NCI-H2107 (cell line): ENCODE measurements around the gene VWA3A.

ENCODE experiments used
- DNase-seq: peaks from one replicate; lab custom pipeline; 2025; lab: John Stamatoyannopoulos, UW

Gene VWA3A

DNA sequence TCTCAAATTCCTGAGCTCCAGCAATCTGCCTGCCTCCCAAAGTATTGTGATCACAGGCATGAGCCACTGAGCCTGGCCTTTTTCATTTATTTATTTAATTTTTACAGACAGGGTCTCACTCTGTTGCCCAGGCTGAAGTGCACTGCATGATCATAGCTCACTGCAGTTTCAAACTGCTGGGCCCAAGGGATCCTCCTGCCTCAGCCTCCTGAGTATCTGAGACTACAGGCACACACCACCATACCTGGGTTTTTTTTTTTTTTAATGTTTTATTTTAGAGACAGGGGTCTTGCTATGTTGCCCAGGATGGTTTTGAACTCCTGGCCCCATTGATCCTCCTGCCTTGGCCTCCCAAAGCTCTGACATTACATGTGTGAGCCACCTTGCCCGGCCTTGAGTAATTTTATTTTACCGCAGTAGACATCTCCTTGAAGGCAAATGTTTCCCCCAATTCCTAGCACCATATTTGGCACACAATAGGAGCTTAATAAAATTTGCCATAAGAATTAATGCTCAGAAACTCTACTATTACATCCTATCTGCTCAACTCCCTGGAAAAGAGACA lies 111.8 kb downstream of the VWA3A start:
- DNase-seq, result no peak

DNA sequence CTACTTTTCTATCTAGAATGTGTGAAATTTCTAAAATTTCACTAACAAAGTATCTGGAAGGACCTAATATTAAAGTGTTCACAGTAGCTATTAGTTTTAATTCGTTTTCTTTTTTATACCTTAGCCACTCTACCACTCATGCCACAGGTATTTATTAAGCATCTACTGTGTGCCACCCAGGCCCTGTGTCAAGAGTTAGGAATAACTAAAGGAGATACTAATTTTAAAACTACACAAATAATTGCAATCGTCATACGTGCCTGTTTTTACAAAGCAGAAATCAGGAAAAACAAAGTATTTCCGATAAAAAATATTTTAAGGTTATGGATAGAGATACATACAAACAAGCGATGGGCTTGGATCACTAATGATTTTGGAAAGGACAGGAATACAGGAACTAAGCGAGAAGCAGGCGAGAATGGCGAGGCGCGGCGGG lies 113.3 kb downstream of the VWA3A start:
- DNase-seq, result no peak

DNA sequence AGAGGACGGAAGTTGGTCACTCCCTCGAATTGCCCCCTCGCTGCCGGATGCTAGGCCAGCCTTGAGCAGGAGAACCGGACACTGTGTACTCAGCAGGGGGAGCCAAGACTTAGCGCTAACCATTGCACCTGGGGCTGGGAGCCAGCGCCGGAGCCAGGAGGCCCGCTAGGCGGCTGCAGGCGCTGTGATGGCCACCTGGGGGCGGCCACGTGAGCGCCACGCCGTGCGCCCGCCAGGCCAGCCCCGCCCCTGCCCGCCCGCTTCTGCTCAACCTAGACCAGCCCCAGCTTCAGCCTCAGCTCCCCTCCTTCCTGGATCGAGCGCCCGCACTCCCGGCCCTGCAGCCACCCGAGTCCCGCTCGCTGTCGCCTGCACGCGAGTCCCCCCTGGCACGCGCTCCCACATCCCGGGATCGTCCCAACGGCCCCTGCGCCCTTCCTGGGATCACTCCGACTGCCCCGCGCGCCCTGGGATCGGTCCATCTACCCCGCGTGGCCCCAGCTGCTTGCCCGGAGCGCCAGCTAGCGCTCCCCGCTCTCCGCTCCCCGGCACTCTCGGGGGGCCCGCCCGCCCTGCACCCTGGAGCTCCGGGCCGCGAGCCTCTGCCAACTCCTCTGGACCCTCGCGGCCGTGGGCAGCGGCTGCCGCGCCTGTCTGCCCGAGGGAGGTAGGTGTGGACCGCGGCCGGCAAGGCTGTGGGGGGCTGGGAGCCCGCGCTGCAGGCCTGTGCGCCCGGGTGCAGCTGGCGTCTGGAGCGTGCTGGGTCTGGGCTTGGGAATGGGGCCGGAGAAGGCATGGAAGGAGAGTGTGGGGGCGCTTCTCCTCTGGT lies 113.9 kb downstream of the VWA3A start, which contains the start of gene EEF2K:
TSS of gene EEF2K (plus strand) at position 266 of the 829 bp plus-strand sequence. CDS start 19,452 bp downstream, outside the sequence.
- DNase-seq, result peak; percentile 75
